Measurements from ENCODE around the gene BRD7. TPM values are rescaled to one million over a fixed set of nuclear protein-coding genes. Genes with fewer than 3 reads are reported as not detected.

Gene BRD7
- total and polyA plus RNA-seq, 12 donors, result 31.4 to 50.9 (median 42.7) TPM

DNA sequence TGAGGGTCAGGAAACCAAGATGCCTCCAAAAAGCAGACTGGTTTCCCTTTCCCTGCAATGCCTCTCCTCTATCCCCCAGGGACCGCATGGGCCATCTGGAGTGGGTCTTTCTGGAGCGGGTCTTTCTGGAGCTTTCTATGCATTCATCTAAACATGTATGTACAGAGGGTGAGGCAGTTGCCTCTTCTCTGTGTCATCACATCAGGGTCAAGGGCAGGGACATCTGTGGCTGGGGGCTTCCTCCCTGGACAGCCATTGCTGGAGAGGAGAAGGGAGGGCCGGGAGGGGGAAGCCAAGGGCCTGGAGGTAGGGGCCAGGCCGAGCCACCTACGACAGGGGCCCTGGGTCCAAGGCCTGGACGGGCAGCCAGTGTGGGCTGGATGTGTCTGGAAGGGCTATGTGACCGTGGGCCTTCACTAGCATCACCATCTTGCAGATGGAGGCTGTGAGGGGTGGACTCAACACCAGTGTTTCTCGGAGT is 101.6 kb downstream of the BRD7 start:
- Histone ChIP-seq H3K27ac (peak overlapping the region in 6 of 10 donors; percentile 26 to 91 (median 57)), H3K4me3 (peak overlapping the region in 8 of 10 donors; percentile 22 to 58 (median 48)), H3K27me3 (peaks cover 0 to 12% (median 0%) of the 10 kb centered on the region in 7 donors), H3K9me3 (no peaks in the 10 kb centered on the region), H3K4me1 (peaks cover 0 to 60% (median 5%) of the 10 kb centered on the region in 9 donors), H3K36me3 (no peaks in the 10 kb centered on the region)
- ATAC-seq, result peak in 1 of 8 donors; percentile 9
- WGBS, 2 donors, result 81 to 83% methylated on average over 8 of the region's 8 CpGs
- TF ChIP-seq, protein P1, sequence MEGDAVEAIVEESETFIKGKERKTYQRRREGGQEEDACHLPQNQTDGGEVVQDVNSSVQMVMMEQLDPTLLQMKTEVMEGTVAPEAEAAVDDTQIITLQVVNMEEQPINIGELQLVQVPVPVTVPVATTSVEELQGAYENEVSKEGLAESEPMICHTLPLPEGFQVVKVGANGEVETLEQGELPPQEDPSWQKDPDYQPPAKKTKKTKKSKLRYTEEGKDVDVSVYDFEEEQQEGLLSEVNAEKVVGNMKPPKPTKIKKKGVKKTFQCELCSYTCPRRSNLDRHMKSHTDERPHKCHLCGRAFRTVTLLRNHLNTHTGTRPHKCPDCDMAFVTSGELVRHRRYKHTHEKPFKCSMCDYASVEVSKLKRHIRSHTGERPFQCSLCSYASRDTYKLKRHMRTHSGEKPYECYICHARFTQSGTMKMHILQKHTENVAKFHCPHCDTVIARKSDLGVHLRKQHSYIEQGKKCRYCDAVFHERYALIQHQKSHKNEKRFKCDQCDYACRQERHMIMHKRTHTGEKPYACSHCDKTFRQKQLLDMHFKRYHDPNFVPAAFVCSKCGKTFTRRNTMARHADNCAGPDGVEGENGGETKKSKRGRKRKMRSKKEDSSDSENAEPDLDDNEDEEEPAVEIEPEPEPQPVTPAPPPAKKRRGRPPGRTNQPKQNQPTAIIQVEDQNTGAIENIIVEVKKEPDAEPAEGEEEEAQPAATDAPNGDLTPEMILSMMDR (IDR thresholded peaks at IDR 0.05), result no peak
- DNase-seq, result no peak
- intact Hi-C loops (cut with DNase I), result no loop called here

DNA sequence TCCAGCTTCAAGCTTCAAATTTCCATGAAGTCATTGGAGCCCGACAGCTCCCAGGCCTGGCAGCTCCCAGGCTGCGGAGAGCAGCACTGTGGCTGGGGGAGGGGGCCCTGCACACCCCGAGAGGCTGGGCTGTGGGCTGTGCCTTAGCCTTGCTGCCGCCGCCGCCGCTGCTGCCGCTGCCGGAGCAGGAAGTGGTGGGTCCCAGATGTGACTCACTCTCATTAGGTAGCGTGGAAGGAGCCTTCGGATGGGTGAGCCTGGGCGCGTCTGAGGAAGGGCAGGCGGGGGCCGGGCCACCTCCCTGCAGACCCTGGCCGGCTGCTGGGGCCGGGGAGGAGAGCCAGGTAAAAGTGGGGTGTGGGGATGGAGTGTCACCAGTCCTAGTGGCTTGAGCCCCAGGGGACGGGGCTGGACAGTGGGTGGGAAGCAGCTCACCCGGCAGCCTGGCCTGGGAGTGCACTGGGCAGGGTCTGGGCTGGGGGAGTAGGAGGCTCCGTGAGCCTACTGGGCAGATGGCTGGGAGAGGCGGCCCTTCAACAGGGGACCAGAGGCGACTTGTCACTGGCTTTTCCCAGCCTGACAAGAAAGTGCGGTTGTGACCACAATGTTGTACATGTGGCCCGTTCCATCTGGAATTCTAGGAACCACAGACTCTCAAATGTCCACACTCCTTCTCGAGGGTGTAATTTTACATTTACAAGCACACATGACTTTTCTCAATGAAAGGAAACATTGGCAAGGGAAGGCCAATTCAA is 102.3 kb downstream of the BRD7 start, which contains the start of gene ADCY7:
Gene ADCY7 (plus strand): TSS at position 215 of the 755 bp plus-strand sequence. CDS start 21,629 bp downstream, outside the sequence.
- Histone ChIP-seq H3K27me3 (peaks cover 0 to 12% (median 0%) of the 10 kb centered on the region in 7 donors), H3K9me3 (no peaks in the 10 kb centered on the region), H3K36me3 (no peaks in the 10 kb centered on the region), H3K4me3 (peak within 1 kb of the TSS in 9 of 10 donors; percentile 22 to 58 (median 48)), H3K4me1 (peaks cover 1 to 53% (median 5%) of the 10 kb centered on the region in 9 donors), H3K27ac (peak within 1 kb of the TSS in 7 of 10 donors; percentile 26 to 91 (median 52))
- TF ChIP-seq, protein P1 (IDR thresholded peaks at IDR 0.05), result no peak
- WGBS, 2 donors, result 30 to 37% methylated on average over 25 of the region's 25 CpGs
- DNase-seq (peak; percentile 49 to 74), ATAC-seq (peak; percentile 66 to 87 (median 81))
- intact Hi-C loops (cut with DNase I), result no loop called here

Small RNA genes within 50 kb of the gene (microRNA-seq; reads per million reads assigned to microRNA genes)
- 0 reads per million in 2 donors for gene MIR6771

Other genes starting within 250 kb of the BRD7 start
- gene TENT4B, start 215.7 kb downstream of the BRD7 start, total RNA-seq, result 1 to 10 TPM; 4.4 to 8.6 (median 7.1) TPM
- 1 to 10 TPM; 2.7 to 3.1 TPM for gene TENT4B, start 215.7 kb downstream of the BRD7 start, polyA plus RNA-seq
- 10 to 100 TPM in 2 of 10 donors, 1 to 10 TPM in 8; 2.2 to 25.5 (median 4.7) TPM for gene ADCY7, start 102.4 kb downstream of the BRD7 start, total RNA-seq
- 1 to 10 TPM; 2.4 to 5.0 TPM for gene ADCY7, start 102.4 kb downstream of the BRD7 start, polyA plus RNA-seq
- 1 to 10 TPM in 1 of 10 donors, under 1 TPM in 9; 0.22 to 1.1 (median 0.52) TPM for gene NKD1, start 179.4 kb upstream of the BRD7 start, total RNA-seq
- under 1 TPM; 0.22 TPM for gene NKD1, start 179.4 kb upstream of the BRD7 start, polyA plus RNA-seq

Measured in heart right ventricle (tissue), 16 donors.